Islet precursor cell (in vitro differentiated cells): ENCODE results near the gene ACSF3.
"Not testable (repeated sequence)": the region's sequence is repeated elsewhere in the genome, so short reads cannot be mapped to it uniquely, and the experiment has no call there.

Source experiments
- DNase-seq: peaks from one replicate; pipeline ENCODE4 v3.0.0-alpha.2; 2018

ACSF3 gene

GRCh38 chr16:89179656-89180315, 86.1 kb downstream of the ACSF3 start:
- DNase-seq = no peak

GRCh38 chr16:89183463-89183862, 89.8 kb downstream of the ACSF3 start:
- no peak for DNase-seq

- DNase-seq = no peak
These were observed 90.5 kb downstream of the ACSF3 start for GRCh38 chr16:89183975-89184676.

GRCh38 chr16:89184677-89184932, 91.0 kb downstream of the ACSF3 start:
- no peak for DNase-seq

- DNase-seq = no peak
These were observed 91.5 kb downstream of the ACSF3 start for GRCh38 chr16:89184933-89185794.

GRCh38 chr16:89185887-89186592, 92.4 kb downstream of the ACSF3 start:
- not testable (repeated sequence) for DNase-seq

GRCh38 chr16:89186593-89187031, 93.0 kb downstream of the ACSF3 start:
- DNase-seq = not testable (repeated sequence)

GRCh38 chr16:89187032-89187769, 93.5 kb downstream of the ACSF3 start:
- DNase-seq = no peak

GRCh38 chr16:89187770-89188392, 94.2 kb downstream of the ACSF3 start:
- no peak for DNase-seq

GRCh38 chr16:89188471-89189357, 95.1 kb downstream of the ACSF3 start:
- not testable (repeated sequence) for DNase-seq

- no peak for DNase-seq
These were observed 95.8 kb downstream of the ACSF3 start for GRCh38 chr16:89189358-89190025.

- peak; percentile 53 for DNase-seq
These were observed 96.7 kb downstream of the ACSF3 start for GRCh38 chr16:89190150-89190958.

GRCh38 chr16:89191033-89191900, 97.6 kb downstream of the ACSF3 start:
- DNase-seq = peak; percentile 52

- no peak for DNase-seq
These were observed 98.2 kb downstream of the ACSF3 start for GRCh38 chr16:89191901-89192185.

GRCh38 chr16:89192186-89192955, 98.7 kb downstream of the ACSF3 start:
- peak; percentile 78 for DNase-seq

GRCh38 chr16:89192956-89193575, 99.4 kb downstream of the ACSF3 start:
- peak; percentile 76 for DNase-seq

GRCh38 chr16:89193576-89194293, 100.1 kb downstream of the ACSF3 start:
- no peak for DNase-seq
